IMR-90 (cell line): ENCODE data around the gene ISCA1.

Experiments used
- CTCF ChIP-seq: conservative IDR thresholded peaks from 2 replicates; pipeline ENCODE4 v1.5.1; 2012; ENCODE audit warnings: mild to moderate bottlenecking, low read depth, low read length, improper control_type of control experiment
- RFX5 ChIP-seq: IDR thresholded peaks from 2 replicates; pipeline ENCODE4 v1.8.0; 2012; ENCODE audit warnings: low read depth, mild to moderate bottlenecking, low read length, moderate library complexity

GRCh38 chr9:86280580-86280979, 1.8 kb downstream of the ISCA1 start:
- TF ChIP-seq CTCF (no peak), RFX5 (no peak)
